MM.1S (cell line): ENCODE results near the gene RMND5A.

Experiments used
- CTCF ChIP-seq: fragments of 300-600 bp; sonication (generic); IDR thresholded peaks from 2 replicates; pipeline ENCODE4 v1.5.1; 2016; ENCODE audit warnings: antibody characterized with exemption, low read length, mixed read lengths
- EZH2 ChIP-seq: fragments of 300-600 bp; sonication (generic); optimal IDR thresholded peaks from 2 replicates; pipeline ENCODE3; 2017; ENCODE audit warnings: low read depth, mild to moderate bottlenecking, antibody characterized with exemption, low read length, mixed read lengths

- TF ChIP-seq CTCF (no peak), EZH2 (no peak)
Observed at GRCh38 chr2:86779971-86780370, 59.9 kb downstream of the RMND5A start.
